RPMI8226 (cell line): Measurements from ENCODE around the gene NPBWR2.
"Not testable (repeated sequence)": the region's sequence is repeated elsewhere in the genome, so short reads cannot be mapped to it uniquely, and the experiment has no call there.

ENCODE experiments used
- DNase-seq: peaks from one replicate; pipeline ENCODE4 v3.0.0-alpha.2; 2015

NPBWR2 gene

DNA sequence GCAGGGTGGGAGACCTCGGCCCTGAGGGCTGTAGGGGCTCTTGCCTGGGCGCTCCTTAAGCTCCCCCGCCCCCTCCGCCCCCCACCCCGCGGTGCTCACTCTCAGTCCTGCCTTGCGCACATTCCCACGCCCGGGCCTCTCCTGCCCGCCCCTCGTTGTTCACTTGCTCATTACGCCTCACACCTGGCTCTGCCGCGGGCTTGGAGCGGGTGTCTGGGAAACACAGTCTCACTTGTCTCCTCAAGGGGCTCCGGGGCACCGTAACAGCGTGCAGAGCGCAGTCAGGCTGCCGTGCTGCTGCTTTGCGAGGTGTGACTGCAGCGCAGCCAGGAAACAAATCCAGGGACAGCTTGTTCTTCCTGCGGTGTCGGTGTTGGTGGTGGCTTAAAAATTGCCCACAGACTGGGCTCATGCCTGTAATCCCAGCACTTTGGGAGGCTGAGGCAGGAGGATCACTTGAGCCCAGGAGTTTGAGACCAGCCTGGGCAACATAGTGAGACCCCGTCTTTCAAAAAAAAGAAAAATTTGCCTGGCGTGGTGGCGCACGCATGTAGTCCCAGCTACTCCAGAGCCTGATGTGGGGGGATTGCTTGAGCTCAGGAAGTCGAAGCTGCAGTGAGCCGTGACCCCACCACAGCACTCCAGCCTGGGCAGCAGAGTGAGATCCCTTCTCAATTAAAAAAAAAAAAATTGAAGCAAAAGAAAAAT lies 4.6 kb downstream of the NPBWR2 start:
- peak; percentile 44 for DNase-seq

- DNase-seq, result peak; percentile 76
Observed at GRCh38 chr20:64101731-64102621, 5.4 kb downstream of the NPBWR2 start.

DNA sequence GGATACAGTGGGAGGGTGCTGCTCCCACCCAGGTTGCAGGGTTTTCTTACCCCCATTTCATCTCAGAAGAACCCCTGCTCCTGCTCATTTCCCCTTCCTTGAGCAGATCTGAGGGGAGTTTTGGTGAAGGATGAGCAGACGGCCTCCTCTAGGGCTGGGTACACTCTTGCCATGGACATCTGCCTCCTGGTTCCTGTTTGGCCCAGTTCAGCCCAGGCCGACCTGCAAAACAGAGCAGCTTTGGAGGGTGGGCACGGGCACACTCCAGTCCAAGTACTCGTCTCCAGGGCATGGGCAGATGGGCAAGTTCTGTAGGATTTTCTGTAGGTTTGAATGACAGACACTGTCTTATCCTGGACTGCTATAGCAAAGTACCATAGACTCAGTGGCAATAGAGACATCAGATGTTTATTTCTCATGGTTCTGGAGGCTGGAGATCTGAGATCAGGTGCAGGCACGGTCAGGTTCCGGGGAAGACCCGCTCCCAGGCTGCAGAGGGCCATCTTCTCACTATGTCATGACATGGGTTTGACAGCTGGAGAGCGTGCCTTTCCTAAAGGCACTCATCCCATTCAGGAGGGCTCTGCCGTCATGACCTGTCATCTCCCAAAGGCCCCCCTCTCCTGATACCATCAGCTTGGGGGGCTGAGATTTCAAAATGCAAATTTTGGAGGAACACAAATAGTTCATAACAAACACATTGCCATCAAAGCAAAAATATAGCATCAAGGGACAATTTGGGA lies 6.2 kb downstream of the NPBWR2 start:
- DNase-seq, result no peak

DNA sequence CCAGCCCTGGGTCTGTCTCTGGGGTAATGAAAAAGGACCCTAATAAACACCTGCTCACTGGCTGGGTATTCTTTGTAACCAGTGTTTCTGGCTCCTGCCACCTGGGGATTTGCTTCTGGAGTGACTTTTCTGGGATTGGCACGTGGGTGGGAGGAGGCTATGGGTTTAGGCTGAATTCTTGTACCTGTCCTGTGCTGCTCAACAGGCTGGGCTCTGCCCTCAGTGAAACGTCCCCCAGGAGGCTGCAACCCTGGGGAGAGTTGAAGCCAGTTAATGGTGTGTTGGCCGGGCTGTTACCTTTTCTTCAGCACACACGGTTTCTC lies 6.8 kb downstream of the NPBWR2 start:
- DNase-seq, result no peak

GRCh38 chr20:64099880-64100565 lies 7.3 kb downstream of the NPBWR2 start:
- DNase-seq, result peak; percentile 51

- DNase-seq, result peak; percentile 55
Observed at GRCh38 chr20:64099086-64099786, 8.1 kb downstream of the NPBWR2 start.

GRCh38 chr20:64098471-64099013 lies 8.8 kb downstream of the NPBWR2 start:
- no peak for DNase-seq

DNA sequence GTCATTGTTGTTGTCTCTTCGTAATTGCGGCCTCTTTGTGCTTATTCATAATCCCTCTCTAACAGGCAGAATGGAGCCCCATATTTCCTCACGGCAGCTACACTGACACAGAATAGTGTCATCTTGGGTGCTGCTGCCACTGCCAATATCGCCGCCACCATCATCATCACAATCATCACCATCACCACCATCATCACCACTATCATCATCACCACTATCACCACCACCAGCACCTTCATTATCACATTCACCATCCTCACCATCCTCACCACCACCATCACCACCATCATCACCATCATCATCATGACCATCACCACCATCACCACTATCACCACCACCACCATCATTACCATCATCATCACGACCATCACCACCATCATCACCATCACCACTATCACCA lies 10.8 kb downstream of the NPBWR2 start:
- DNase-seq, result no peak

GRCh38 chr20:64095927-64096326 lies 11.4 kb downstream of the NPBWR2 start:
- no peak for DNase-seq

DNA sequence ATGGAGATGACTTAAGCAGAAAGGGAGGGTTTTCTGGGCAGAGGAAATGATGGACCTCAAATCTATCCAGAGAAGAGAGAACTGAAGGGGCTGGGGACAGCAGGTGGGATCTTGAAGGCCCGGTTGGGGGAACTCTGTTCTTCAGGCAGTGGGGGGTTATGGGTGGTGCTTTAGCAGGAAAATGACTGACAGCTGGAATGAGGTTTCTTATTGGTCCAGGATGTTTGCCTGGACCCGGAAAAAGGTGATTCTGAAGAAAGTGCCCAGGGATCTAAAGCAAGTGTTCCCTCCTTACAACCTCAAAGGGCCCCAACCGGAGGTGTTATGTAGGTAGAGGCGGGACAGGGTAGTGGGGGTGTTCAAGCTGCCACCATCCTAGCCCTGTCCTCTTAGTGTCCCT lies 11.9 kb downstream of the NPBWR2 start:
- no peak for DNase-seq

DNA sequence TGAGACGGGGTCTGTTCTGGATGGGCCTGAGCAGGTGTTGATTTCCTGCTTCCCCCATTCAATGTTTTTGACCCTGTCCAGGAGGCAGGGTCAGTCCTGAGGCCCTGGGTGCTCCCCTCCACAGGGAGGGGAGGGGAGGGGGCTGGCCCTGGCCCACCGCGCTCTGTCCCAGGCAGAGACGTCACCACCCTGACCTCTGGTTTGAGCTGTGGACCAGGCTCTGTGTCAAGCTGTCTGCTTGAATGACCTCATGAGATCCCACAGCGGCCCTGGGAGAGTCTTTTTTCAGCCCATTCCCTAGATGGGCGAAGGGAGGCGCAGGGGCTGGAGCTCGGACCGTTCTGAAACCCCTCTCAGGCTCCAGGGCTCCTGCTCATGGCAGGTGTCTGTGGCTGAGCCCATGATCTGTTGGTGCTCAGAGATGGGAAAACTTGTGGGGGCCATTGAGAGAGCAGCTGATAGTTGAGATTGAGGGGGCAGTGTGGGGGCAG lies 14.3 kb downstream of the NPBWR2 start:
- no peak for DNase-seq

DNA sequence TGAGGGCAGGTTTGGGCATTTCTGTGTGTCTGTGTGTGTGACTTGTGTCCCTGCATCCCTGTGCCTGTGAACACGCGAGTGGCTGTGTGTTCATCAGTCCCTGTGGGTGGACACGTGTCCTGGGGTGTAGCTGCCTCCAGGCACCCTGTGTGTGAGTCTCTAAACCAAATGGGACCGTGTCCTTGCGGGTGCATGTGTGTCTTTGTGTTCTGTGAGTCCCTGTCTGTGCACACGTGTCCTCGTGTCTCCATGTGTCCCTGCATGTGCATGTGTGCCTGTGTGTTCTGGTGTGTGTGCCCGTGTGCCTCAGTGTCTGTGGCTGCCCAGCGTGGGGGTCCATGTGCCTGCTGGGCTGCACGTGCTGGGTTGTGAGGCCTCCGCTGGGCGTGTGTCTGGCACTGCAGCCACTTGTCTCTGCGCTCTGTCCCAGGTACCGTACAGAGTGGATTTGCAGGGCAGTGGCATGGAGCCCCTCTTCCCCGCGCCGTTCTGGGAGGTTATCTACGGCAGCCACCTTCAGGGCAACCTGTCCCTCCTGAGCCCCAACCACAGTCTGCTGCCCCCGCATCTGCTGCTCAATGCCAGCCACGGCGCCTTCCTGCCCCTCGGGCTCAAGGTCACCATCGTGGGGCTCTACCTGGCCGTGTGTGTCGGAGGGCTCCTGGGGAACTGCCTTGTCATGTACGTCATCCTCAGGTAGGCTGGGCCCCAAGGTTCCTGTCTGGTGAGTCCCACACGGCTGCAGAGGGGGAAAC lies 14.9 kb downstream of the NPBWR2 start:
- DNase-seq, result no peak

GRCh38 chr20:64091770-64092169 lies 15.6 kb downstream of the NPBWR2 start:
- no peak for DNase-seq

DNA sequence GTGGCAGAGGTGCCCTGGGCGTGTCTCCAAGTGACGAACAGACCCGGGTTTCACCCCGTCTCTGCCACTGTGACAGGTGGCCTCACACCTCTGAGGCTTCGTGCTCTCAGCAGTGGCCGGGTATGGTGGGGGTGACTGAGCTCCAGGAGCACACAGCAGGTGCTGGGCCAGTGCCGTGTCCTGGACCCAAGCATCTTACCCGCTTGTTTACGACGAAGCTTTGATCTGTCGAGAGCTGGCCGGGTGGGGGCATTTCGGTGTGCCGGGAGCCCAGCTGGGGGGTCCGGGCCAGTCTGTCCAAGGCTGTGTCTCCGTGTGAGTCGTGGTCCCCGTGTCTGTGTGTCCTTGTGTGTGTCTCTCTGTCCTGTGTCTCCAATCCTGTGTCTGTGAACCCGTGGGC lies 16.0 kb downstream of the NPBWR2 start:
- no peak for DNase-seq

DNA sequence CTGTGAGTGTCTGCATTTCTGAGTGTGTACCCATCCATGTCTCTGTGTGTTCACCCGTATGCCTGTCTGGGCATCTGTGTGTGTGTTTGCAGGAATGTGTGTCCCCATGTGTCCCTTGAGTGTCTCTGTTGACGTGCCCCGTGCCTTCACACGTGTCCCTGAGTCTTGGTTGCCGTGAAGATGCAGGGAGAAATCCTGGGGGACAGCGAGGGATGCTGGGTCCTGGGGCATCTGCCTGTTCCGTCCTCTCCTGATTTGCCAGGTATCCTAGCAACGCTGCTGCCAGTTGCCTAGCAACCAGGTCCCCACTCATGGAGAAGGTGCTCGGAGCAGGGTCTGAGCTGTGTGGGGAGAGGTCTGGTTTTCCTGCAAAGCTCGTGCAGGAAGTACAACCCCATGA lies 17.2 kb downstream of the NPBWR2 start:
- no peak for DNase-seq

- not testable (repeated sequence) for DNase-seq
Observed at GRCh38 chr20:64088586-64088985, 18.8 kb downstream of the NPBWR2 start.

- DNase-seq, result not testable (repeated sequence)
Observed at GRCh38 chr20:64087226-64087825, 20.0 kb downstream of the NPBWR2 start.

- DNase-seq, result no peak
Observed at GRCh38 chr20:64086801-64087200, 20.6 kb downstream of the NPBWR2 start.

DNA sequence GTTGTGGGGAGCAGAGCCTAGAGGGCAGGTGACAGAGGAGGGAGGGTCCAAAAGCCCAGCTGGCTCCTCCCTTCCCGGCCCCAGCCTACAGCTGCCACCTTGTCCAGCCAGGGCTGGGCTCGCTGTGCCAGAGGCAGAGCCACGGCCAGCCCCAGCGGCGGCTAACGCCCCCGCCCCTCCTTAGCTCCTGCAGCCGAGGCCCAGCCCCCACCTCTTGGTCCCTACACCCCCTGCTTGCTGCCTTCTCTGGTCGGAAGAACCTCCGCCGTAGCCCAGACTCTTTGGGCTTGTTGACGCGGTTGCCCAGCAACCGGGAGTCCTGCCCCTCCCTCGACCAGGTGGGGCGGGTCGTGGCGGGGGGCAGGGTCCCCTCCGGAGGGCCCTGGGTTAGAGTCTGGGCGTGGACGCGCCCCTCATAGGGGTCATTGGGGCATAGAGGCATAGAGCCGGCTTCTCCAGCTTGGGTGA lies 22.6 kb downstream of the NPBWR2 start:
- no peak for DNase-seq
